Embryonic facial prominence (tissue), 1 donor: ENCODE data around the gene C5AR1.
A peak's percentile ranks its signal among the peaks of the same experiment; 100 is the strongest.
"Not testable (repeated sequence)": the region's sequence is repeated elsewhere in the genome, so short reads cannot be mapped to it uniquely, and the experiment has no call there.

ENCODE experiments used
- DNase-seq: peaks from one replicate; pipeline ENCODE4 v3.0.0-alpha.2; 2016; ENCODE audit errors: extremely low spot score

C5AR1 gene

DNA sequence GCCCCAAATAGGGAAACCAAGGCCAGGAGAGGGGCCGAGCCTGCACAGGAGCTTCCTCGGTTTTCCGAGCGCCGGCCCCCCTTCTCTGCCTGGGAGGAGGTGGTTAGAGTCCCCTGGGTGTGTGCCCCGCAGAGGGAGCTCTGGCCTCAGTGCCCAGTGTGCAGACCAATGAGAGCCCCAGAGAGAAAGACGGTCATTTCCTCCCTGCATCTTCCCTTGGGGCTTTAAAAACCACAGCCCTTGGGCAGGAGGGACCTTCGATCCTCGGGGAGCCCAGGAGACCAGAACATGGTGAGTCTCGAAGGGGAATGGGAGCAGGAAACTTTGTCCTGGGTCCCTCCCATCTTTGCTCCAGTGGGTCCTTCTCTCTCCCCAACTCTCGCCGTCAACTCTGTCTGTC, at the start of gene C5AR1:
C5AR1 (plus strand) TSS at position 254 of the 400 bp plus-strand sequence; CDS start at position 289, 35 bp downstream.
- DNase-seq, result no peak

DNA sequence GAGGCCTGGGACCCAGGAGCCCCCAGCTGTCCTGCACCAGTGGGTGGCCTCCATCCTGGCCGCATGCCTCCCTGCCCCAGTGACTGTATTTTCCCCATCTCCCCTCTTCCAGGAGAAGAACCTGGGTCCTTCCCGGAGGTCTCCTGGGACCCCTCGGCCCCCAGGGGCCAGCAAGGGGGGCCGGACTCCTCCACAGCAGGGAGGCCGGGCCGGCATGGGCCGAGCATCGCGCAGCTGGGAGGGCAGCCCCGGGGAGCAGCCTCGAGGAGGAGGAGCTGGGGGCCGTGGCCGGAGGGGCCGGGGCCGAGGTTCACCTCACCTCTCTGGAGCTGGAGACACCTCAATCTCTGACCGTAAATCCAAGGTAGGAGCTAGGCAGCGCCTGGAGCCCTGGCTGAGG, 49.2 kb upstream of the C5AR1 start:
- no peak for DNase-seq

DNA sequence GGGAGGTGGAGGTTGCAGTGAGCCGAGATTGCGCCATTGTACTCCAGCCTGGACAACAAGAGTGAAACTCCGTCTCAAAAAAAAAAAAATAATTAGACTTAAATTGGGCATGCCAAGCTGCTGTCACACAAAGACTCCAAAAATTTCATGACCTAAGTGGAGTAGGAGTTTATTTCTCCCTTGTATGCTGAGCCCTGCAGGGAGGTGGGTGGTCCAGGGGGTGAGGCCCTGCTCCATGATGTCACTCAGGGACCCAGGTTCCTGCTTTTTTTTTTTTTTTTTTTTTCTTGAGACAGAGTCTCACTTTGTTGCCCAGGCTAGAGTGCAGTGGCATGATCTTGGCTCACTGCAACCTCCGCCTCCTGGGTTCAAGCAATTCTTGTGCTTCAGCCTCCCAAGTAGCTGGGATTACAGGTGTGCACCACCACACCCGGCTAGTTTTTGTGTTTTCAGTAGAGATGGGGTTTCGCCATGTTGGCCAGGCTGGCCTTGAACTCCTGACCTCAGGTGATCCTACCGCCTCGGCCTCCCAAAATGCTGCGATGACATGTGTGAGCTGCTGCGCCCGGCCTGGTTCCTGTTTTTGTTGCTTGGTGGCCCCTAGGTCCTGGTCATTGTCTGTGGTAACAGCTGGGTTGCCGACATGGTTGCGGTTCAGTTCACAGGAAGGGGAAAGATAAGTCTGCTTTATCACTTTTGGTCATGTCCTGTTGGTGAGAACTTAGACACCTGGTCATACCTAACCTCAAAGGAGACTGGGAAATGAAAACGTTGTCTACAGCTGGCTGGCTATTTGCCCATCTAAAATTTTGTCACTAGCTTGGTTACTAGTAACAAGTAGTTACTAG, 47.5 kb upstream of the C5AR1 start:
- not testable (repeated sequence) for DNase-seq

DNA sequence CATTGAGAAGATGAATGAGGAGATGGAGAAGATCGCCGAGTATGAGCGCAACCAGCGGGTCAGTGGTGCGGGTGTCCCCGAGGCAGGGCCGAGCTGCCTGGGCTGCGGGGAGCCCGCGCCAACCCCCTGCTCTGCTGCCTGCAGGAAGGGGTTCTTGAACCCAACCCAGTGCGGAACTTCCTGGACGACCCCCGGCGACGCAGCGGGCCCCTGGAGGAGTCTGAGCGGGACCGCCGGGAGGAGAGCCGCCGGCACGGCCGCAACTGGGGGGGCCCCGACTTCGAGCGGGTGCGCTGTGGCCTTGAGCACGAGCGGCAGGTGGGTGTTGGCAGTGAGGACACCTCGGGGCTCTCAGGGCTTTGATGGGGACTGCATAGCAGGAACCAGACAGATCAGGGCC, 45.0 kb upstream of the C5AR1 start:
- DNase-seq, result no peak

DNA sequence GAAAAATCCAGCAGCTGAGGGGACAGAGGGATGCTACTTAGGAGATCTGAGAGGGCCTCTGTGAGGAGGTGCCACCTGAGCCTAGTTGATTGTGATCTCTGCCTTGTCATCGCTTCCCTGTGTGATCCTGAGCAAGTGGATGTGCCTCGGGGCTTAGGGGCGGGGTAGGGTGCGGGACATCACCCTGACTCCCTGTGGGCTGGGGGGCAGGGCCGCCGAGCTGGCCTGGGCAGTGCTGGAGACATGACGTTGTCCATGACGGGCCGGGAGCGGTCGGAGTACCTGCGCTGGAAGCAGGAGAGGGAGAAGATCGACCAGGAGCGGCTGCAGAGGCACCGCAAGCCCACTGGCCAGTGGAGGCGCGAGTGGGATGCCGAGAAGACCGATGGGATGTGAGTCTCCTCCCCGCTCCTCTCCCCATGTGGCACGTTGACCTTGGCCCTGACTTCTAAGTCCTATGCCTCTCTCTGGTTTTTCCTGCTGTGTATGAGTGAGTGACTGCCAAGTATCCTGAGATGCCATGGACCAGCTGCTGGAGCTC, 43.2 kb upstream of the C5AR1 start:
- DNase-seq, result no peak

DNA sequence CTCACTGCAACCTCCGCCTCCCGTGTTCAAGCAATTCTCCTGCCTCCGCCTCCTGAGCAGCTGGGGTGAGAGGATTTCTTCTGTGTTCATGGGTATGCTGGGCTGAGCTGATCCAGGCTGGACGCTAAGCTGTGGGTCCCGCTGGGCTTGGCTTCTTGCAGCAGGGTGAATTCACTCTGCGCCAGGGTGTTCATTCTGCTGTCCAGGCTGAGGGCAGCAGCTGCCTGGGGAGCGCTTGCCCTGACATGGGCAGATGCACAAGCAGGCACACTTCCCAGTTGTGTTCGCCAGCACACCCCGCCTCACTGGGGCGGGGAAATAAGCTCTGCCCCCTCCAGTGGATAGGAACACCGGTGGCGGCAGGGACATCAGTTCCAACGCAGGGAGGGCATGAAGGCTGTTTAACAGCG, 42.3 kb upstream of the C5AR1 start:
- no peak for DNase-seq

DNA sequence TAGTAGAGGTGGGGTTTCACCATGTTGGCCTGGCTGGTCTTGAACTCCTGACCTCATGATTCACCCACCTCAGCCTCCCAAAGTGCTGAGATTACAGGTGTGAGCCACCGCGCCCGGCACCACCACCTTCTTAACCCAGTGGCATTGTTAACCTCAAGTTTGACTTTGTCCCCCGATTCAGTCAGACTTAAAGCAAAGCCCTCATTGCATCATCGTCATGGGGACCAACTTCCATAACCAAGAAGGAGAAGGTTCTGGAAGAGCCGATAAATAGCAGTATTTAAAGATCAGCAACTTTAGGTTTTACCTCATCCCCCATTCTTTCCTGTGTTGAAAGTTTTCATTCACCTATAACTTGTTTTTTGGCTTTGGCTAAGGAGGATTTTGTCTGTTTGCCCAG, 41.6 kb upstream of the C5AR1 start:
- no peak for DNase-seq

DNA sequence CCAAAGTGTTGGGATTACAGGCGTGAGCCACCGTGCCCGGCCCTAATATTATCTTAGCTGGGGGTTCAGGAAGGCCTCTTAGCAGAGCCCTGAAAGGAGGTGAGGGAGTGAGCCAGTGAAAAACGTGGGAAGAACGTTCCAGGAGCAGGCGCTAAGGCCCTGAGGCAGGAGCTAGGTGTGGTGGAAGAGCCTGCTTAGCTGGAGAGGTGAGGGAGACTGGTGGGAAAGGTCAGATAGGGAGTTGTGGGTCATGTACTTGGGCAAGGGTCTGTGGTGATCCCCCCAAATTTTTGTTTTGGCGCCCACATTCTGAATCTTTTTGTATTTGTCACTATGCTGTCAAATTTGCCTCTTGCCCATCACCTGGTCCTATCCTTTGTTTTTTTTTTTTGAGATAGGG, 40.1 kb upstream of the C5AR1 start:
- no peak for DNase-seq

DNA sequence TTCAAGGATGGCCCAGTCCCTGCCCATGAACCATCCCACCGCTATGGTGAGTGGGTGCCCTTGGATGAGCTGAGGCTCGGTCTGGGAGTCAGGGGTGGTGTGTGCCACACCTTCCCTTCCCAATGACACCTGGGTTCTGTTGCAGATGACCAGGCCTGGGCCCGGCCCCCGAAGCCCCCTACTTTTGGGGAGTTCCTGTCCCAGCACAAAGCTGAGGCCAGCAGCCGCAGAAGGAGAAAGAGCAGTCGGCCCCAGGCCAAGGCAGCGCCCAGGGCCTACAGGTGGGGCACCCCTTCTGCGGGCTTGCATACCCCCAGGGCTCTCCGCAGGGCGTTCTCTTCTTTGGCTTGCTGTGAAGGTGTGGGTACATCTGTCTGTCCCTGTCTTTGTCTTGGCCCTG, 39.3 kb upstream of the C5AR1 start:
- no peak for DNase-seq

DNA sequence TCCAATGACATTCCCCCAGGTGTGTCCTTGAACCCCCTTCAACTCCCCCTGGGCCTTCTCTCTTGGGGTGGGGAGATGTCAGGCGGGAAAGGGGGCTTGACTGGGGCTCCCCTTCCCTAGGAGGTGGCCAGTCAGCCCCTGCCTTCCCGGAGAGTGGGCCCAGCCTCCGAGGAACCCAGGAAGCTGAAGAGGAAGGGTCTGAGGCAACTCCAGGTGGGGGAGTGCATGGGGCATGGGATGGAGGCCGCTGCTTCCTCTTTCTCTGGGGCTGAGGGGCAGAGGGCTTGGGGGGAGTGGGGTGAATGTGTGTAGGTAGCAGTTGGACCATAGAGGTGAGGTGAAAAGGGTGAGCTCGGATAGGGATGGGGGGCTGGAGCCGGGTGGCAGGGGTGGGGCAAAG, 37.7 kb upstream of the C5AR1 start:
- DNase-seq, result no peak

DNA sequence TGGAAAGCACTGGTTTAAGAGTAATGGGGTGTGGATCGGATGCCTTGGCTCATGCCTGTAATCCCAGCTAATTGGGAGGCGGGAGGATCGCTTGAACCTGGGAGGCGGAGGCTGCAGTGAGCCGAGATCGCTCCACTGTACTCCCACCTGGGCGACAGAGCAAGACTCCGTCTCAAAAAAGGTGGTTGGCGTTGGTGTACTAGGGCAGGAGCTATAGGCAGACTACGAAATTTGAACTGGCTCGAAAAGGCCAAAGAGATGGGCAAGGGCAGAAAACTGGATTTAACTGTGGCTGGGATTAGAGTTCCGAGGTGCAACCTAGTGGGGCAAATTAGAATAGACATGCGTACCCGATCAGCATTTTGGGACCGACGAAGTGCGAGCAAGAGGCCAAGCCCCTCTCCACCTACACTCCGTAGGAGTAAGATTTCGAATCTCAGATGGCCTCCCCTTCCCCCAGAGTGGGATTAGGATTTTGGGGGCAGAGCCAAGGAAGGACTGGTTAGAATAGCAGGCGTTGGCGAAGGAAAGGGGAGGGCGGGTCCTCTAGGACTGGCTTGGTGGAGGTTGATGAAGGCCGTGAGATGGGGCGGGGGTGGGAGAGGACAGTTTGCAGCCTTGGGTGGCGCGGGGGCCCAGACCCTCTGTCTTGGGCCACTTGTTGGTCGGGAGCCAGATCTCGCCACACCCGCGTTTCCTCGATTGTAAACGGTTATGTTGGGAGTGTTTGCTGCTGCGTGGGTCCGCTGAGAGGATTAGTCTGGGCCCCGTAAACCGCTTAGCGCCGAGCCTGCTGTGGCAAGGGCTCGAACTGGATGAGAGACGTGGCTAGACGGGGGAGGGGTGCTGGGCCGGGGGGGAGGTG, 37.0 kb upstream of the C5AR1 start:
- peak; percentile 50 for DNase-seq

DNA sequence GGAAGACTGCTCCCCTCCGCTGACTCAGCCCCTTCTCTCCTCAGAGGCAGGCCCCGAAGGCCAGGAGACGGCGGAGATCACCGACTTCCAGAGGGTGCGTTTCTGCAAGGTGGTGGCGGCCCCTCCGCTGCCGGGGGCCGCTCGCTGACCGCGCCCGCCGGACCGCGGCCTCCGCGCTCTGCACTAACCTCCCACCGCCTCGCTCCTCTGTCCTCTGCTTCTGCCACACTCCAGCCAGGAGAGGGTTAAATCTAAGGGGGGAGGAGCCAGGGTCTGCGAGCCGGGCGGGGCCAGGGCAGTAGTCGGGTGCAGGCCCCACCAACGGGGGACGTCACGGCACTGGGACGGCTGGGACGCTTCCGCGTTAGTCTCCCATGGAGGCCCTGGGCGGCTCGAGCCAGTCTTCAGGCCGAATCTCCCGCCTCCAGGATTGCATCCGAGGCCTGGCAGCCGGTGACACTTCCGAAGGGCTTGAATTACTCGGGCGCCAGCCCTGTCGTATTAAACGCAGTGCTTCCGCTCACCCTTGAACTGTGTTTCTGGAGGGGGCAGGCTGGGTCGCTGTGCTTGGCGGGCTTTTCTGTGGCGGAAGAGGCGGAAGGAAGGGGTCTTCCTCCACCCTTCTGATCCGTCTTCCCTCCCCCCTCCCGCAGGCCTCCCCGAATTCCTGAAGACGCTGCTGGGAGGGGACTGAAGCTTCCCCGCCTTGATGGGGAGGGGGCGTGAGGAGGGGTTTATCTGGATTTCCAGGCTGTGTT, 36.2 kb upstream of the C5AR1 start:
- DNase-seq, result peak; percentile 80

DNA sequence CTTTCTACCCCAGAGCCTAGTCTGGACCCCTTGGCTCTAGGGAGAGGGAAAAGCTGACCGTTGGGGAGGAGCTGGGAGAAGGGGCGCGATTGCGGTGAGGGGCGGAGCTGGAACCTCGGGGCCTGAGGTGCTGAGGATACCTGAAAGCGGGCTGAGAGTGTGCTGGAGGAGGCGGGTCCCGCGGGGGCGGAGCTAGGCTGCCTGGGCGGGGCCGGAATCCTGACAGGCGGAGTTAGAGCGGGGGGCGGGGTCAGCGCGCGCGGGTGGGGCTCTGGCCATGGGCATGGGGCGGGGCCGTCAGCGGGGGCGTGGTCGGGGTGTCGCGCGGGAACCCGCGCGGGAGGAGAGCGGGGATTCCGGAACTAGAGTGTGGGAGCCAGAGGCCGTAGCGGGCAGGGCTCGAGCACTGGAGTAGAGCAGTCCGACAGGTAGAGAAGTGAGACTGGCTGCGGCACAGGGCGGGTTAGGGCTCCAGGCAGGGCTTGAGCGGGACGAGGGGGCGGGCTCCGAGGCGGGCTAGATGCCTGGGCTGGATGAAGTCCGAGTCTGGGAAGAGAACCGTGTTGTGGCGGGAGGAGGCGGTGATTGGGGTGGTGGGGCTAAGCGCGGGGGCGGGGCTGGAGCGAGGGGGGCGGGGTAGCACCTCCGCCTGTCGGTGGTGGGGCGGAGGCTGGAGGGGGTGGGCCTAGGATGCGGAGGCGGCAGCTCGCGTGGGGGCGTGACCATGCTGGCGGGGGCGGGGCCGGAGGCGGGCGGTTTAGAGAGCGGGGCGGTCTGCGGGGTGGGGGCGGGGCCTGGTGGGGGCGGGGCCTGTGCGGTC, 35.4 kb upstream of the C5AR1 start, which contains the start of gene INAFM1:
INAFM1 (plus strand) TSS at position 815 of the 820 bp plus-strand sequence. CDS start 35 bp downstream, outside the sequence.
- DNase-seq, result peak; percentile 90

DNA sequence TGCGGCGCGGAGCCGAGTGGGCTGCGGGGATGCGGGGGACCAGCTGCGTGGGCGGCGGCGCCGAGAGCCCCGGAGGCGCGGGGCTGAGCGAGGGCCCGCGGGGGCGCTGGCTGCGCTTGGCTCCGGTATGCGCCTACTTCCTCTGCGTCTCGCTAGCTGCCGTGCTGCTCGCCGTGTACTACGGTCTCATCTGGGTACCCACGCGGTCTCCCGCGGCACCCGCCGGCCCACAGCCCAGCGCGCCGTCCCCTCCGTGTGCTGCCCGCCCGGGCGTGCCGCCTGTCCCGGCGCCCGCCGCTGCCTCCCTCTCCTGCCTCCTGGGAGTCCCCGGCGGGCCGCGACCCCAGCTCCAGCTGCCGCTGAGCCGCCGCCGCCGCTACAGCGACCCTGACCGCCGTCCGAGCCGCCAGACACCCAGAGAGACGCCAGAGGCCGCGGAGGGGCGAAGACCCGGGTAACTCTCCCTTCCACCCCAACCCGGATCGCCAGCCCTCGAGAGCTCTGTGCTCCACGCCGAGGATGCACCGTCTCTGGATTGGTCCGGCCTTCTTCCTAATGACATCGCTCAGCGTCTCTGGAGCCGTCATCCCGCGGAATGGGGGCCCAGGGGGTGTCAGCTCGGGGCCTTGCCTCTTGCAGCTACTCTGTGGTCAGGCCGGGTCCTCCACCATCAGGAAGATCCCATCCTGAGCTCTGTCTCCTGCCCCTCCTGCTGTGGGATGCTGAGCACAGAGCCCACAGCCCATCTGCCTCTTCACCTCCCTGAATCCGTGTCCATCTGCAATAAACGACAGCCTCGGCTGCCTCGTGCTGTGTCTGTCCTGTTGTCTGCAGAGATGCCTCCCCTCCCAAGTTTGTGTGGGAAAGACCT, 34.5 kb upstream of the C5AR1 start:
- DNase-seq, result no peak

DNA sequence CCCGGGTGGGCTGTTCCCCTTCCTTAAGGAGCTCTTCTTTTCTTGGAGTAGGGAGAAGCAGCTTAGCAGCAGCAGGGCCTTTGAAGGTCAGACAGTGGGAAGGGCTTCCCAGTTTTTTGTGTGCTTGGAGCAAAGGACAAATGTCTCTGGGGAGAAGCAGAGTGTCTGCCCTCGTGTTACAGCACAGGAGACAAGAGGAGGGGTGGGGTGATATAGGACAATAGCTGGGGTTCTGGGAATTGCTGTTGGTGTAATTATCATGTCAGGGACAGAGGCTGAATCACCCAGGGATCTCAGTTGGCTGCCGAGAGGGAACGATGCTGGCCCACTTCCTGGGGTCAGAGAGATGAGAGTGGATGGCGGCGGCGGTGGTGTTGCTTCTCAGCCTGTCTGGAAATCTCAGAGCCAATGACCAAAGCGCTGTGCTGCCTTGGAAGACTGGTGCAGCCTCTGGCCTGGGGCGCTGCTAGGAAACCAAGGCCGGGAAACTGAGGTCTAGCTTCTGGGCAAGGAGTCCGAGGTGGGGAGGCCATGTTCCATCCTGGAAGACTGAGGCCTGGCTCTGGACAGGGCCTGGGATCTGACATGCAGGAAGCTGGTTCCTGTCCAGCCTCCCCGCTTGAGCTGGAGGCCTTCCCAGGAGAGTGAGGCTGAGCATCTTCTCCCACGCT, 33.7 kb upstream of the C5AR1 start:
- DNase-seq, result no peak

DNA sequence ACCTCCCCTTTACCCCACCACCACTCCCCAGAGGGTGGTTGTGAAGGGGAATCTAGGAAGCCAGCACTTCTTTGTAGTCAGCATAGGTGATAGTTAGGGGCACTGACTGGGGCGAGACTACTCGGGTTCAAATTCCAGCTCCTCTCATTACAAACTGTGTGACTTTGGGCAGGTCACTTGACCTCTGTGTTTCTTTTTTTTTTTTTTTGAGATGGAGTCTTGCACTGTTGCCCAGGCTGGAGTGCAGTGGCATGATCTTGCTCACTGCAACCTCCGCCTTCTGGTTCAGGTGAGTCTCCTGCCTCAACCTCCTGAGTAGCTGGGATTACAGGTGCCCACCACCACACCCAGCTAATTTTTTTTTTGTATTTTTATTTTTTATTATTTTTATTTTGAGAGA, 33.1 kb upstream of the C5AR1 start:
- not testable (repeated sequence) for DNase-seq

DNA sequence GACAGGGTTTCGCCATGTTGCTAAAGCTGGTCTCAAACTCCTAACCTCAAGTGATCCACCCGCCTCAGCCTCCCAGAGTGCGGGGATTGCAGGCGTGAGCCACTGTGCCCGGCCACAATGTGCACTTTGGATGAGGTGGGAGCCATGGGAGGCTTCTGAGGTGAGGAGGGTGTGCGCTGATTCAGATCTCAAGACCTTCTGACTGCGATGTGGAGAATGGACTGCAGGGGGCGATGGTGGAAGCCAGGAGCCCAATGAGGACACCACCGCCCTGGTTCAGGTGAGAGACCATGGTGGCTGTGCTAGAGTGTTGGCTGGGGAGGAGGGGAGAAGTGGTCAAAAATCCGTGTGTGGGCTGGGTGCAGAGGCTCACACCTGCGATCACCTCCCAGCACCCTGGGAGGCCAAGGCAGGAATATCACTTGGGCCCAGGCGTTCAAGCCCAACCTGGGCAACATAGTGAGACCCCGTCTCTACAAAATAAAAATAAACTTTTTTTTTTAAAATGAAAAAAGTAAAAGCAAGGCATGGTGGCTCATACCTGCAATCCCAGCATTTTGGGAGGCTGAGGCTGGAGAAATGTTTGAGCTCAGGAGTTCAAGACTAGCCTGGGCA, 29.4 kb upstream of the C5AR1 start:
- no peak for DNase-seq

DNA sequence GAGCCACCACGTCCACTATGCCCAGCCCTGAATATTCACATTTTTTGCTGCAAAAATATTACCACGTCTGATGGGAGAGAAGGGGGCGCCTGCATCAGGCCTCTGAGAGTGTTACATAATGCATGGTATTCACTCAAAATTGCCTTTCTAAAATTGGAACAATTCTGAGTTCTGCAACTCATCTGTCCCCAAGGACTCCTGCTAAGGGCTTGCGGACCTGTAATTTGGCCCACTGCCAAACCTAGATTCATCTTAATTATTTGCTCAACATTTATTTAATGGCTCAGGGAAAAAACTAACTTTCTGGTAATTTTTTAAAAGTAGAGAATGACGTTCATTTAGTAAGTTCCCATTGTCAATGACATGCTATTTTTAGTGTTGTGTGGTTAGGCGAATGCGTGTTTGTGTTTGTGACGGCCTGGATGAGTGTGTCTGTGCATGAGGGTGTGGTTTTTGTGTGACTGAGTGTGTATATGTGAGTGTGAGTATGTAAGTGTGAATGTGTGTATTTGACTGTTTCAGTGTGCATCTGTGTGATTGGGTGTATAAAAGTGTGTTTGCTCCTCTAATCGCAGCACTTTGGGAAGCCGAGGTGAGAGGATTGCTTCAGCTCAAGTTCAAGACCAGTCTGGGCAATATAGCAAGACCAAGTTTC, 26.1 kb upstream of the C5AR1 start:
- no peak for DNase-seq
